Raji (cell line): ENCODE results near the gene ITM2C.

Experiments used
- POLR2A ChIP-seq: IDR thresholded peaks from 2 replicates; pipeline ENCODE4 v1.6.1; 2011; ENCODE audit warnings: low read depth, low read length, control low read depth; ENCODE audit not compliant: insufficient read depth

Gene ITM2C

GRCh38 chr2:230891509-230891908 lies 26.8 kb downstream of the ITM2C start:
- TF ChIP-seq POLR2A = no peak

GRCh38 chr2:230893338-230893737 lies 28.6 kb downstream of the ITM2C start:
- no peak for TF ChIP-seq POLR2A

GRCh38 chr2:230893841-230894781 lies 29.4 kb downstream of the ITM2C start:
- no peak for TF ChIP-seq POLR2A

GRCh38 chr2:230895536-230896345 lies 31.0 kb downstream of the ITM2C start:
- no peak for TF ChIP-seq POLR2A

GRCh38 chr2:230896346-230897115 lies 31.8 kb downstream of the ITM2C start:
- TF ChIP-seq POLR2A = no peak

GRCh38 chr2:230898016-230898712 lies 33.4 kb downstream of the ITM2C start:
- no peak for TF ChIP-seq POLR2A

- TF ChIP-seq POLR2A = no peak
Observed at GRCh38 chr2:230898713-230899091, 34.0 kb downstream of the ITM2C start.

- no peak for TF ChIP-seq POLR2A
Observed at GRCh38 chr2:230899287-230899686, 34.5 kb downstream of the ITM2C start.

GRCh38 chr2:230899786-230900185 lies 35.0 kb downstream of the ITM2C start:
- TF ChIP-seq POLR2A = no peak

- no peak for TF ChIP-seq POLR2A
Observed at GRCh38 chr2:230900336-230900995, 35.7 kb downstream of the ITM2C start.

- TF ChIP-seq POLR2A = no peak
Observed at GRCh38 chr2:230901006-230901405, 36.3 kb downstream of the ITM2C start.

GRCh38 chr2:230902180-230902899 lies 37.6 kb downstream of the ITM2C start:
- TF ChIP-seq POLR2A = no peak
